BJ (cell line): ENCODE results near the gene VSIG1. TPM values are rescaled to one million over a fixed set of nuclear protein-coding genes. Genes with fewer than 3 reads are reported as not detected.

Experiments
- CTCF ChIA-PET: fragments of 350-600 bp; formaldehyde crosslinking; extraction: SDS; loops from one replicate; lab custom pipeline; 2021; ENCODE audit warnings: antibody characterized with exemption, inconsistent platforms; lab: Yijun Ruan, JAX
- POLR2A ChIA-PET: fragments of 300-600 bp; sonication (Branson Sonifier 250); formaldehyde crosslinking; extraction: SDS; loops from one replicate; lab custom pipeline; 2021; ENCODE audit warnings: antibody characterized with exemption; lab: Charles Lee
- DNase-seq: peaks from one replicate; pipeline ENCODE4 v3.0.0-alpha.2; 2011; ENCODE audit warnings: low read depth
- H3K27me3 ChIP-seq: 2 replicates; pipeline ENCODE4 v1.6.0; 2011; ENCODE audit warnings: low read length; ENCODE audit not compliant: control insufficient read depth, insufficient read depth
- H3K36me3 ChIP-seq: 2 replicates; pipeline ENCODE4 v1.5.1; 2011; ENCODE audit warnings: low read length; ENCODE audit not compliant: control insufficient read depth, insufficient read depth
- H3K4me3 ChIP-seq: 2 replicates; pipeline ENCODE4 v1.5.1; 2011; ENCODE audit warnings: low read depth, mild to moderate bottlenecking, control low read depth, low read length
- CTCF ChIP-seq: IDR thresholded peaks from 2 replicates; pipeline ENCODE4 v1.5.1; 2011; ENCODE audit warnings: low read depth, mild to moderate bottlenecking, control low read depth, inconsistent platforms, low read length, moderate library complexity; ENCODE audit not compliant: insufficient read depth
- polyA minus RNA-seq: library from RNA; depleted of rRNA, polyadenylated mRNA; stranded (reverse); fragments of >200 nt; gene quantifications from 2 replicates; pipeline ENCODE4 v1.2.3, GENCODE V29; 2011; rRNA and poly(A)+ RNA removed
- polyA plus RNA-seq: library from polyadenylated mRNA; depleted of rRNA; stranded (reverse); fragments of >200 nt; gene quantifications from 2 replicates; pipeline ENCODE4 v1.2.3, GENCODE V29; 2011; rRNA removed

Gene VSIG1
- polyA plus RNA-seq, result 0.02 and 0.26 TPM in 2 replicates
- polyA minus RNA-seq, result not detected in 2 replicates

- no peak for TF ChIP-seq CTCF
- ChIA-PET POLR2A (no interaction called here), CTCF (no interaction called here)
- Histone ChIP-seq H3K27me3 (no peaks in the 10 kb centered on the region), H3K36me3 (no peaks in the 10 kb centered on the region), H3K4me3 (no peak within 1 kb of the TSS)
- DNase-seq, result no peak
These were observed at the start of gene VSIG1 for GRCh38 chrX:108044554-108045256. TSS of gene VSIG1 (plus strand) at chrX:108045065. CDS start at chrX:108045131, 66 bp downstream.

GRCh38 chrX:107996124-107996523 is 48.7 kb upstream of the VSIG1 start:
- H3K27me3 ChIP-seq, result no peaks in the 10 kb centered on the region
- CTCF ChIA-PET, result no interaction called here

GRCh38 chrX:108000751-108001150 is 44.1 kb upstream of the VSIG1 start:
- POLR2A ChIA-PET, result no interaction called here
- Histone ChIP-seq H3K36me3 (no peaks in the 10 kb centered on the region), H3K27me3 (no peaks in the 10 kb centered on the region), H3K4me3 (no peak overlapping the region)
- CTCF ChIA-PET, result interaction anchor here (0.7 kb wide), 1 partner anchor 422 kb away, joined by 3 read pairs; no protein-coding TSS in a partner anchor
- no peak for TF ChIP-seq CTCF
- no peak for DNase-seq

More at GRCh38 chrX:107996124-107996523, 48.7 kb upstream of the VSIG1 start:
- no peaks in the 10 kb centered on the region for H3K36me3 ChIP-seq
- DNase-seq, result no peak
- POLR2A ChIA-PET, result no interaction called here
- no peak for TF ChIP-seq CTCF
- no peak overlapping the region for H3K4me3 ChIP-seq

- Histone ChIP-seq H3K36me3 (no peaks in the 10 kb centered on the region), H3K27me3 (no peaks in the 10 kb centered on the region), H3K4me3 (no peak overlapping the region)
- DNase-seq, result no peak
- CTCF ChIA-PET, result no interaction called here
- TF ChIP-seq CTCF, result peak; percentile 45
- POLR2A ChIA-PET, result no interaction called here
These were observed 43.5 kb upstream of the VSIG1 start for GRCh38 chrX:108001218-108001814.

- no peaks in the 10 kb centered on the region for H3K36me3 ChIP-seq
- H3K4me3 ChIP-seq, result no peak overlapping the region
- H3K27me3 ChIP-seq, result no peaks in the 10 kb centered on the region
- DNase-seq, result no peak
- POLR2A ChIA-PET, result no interaction called here
- CTCF ChIA-PET, result no interaction called here
- TF ChIP-seq CTCF, result no peak
These were observed 26.0 kb upstream of the VSIG1 start for GRCh38 chrX:108018656-108019381.
